Activated B cell treated with CpG ODN at 0.5 μM for 24 hours (primary cell): Measurements from ENCODE around the gene SPINT2. TPM values are rescaled to one million over a fixed set of nuclear protein-coding genes. Genes with fewer than 3 reads are reported as not detected.

Experiments
- ATAC-seq: fragments of 200-7000 bp; cut with Tn5 transposase; one replicate; pipeline ENCODE4 v1.10.0; 2021; ENCODE audit warnings: low read depth, mild to moderate bottlenecking, moderate library complexity
- CTCF ChIA-PET: fragments of 350-600 bp; sonication (Branson Sonifier 250); formaldehyde crosslinking; loops from one replicate; lab custom pipeline; 2021; ENCODE audit warnings: antibody characterized with exemption; lab: Charles Lee
- POLR2A ChIA-PET: fragments of 350-600 bp; sonication (Branson Sonifier 250); formaldehyde crosslinking; loops from one replicate; lab custom pipeline; 2021; ENCODE audit warnings: antibody characterized with exemption; lab: Charles Lee
- DNase-seq: peaks from one replicate; pipeline ENCODE4 v3.0.0; 2022
- H3K27ac Mint-ChIP-seq: one replicate; pipeline ENCODE4 v1.8.0; 2020; ENCODE audit warnings: mixed read lengths
- H3K27me3 Mint-ChIP-seq: one replicate; pipeline ENCODE4 v1.8.0; 2021; ENCODE audit warnings: mixed read lengths
- H3K36me3 Mint-ChIP-seq: one replicate; pipeline ENCODE4 v1.8.0; 2021; ENCODE audit warnings: low read depth, mixed read lengths
- H3K4me1 Mint-ChIP-seq: one replicate; pipeline ENCODE4 v1.8.0; 2021; ENCODE audit warnings: mixed read lengths
- H3K4me3 Mint-ChIP-seq: one replicate; pipeline ENCODE4 v1.8.0; 2020; ENCODE audit warnings: mild to moderate bottlenecking, mixed read lengths
- H3K9me3 Mint-ChIP-seq: one replicate; pipeline ENCODE4 v1.8.0; 2020; ENCODE audit warnings: mixed read lengths
- intact Hi-C: fragments of 100-400 bp; cut with micrococcal nuclease; formaldehyde crosslinking; loops from one replicate; pipeline ENCODE4 v1.15.1; 2024
- total RNA-seq: library from RNA; stranded (reverse); gene quantifications from 2 replicates; pipeline ENCODE4 v1.2.3, GENCODE V29; 2022
- TF ChIP-seq, protein P1 (sequence below): fragments of 200-600 bp; IDR thresholded peaks from one replicate; pipeline ENCODE4 v1.8.0; 2022; ENCODE audit warnings: antibody characterized with exemption, mild to moderate bottlenecking

SPINT2 gene
- total RNA-seq, 1 donor from 2014 or later = 73.4 TPM

DNA sequence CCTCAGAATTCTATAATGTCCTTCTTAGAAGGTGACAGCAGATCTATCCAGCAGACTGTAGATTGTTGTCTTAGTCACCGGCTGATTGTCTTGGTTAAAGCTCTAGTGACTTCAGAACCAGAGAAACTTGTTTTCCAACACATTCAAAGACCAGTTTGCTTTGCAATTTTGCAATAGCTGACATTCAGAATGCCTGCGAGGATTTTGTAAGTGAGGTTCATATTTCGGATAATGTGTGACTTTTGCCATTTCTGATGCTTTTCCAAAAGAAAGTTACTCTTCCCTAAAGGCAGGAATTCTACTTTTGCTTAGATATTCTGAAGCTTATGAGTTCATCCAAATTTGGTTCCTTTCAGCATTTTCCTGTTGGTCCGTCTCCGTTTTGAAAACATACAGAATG is 13.2 kb downstream of the SPINT2 start:
- no peak for ATAC-seq
- ChIA-PET POLR2A (no interaction called here), CTCF (no interaction called here)
- Mint-ChIP-seq H3K27me3 (no peaks in the 10 kb centered on the region), H3K4me3 (no peak overlapping the region), H3K4me1 (peaks cover 10% of the 10 kb centered on the region), H3K27ac (no peak overlapping the region), H3K9me3 (no peaks in the 10 kb centered on the region), H3K36me3 (peaks cover 16% of the 10 kb centered on the region)
- intact Hi-C loops = no loop called here
- TF ChIP-seq, protein P1, sequence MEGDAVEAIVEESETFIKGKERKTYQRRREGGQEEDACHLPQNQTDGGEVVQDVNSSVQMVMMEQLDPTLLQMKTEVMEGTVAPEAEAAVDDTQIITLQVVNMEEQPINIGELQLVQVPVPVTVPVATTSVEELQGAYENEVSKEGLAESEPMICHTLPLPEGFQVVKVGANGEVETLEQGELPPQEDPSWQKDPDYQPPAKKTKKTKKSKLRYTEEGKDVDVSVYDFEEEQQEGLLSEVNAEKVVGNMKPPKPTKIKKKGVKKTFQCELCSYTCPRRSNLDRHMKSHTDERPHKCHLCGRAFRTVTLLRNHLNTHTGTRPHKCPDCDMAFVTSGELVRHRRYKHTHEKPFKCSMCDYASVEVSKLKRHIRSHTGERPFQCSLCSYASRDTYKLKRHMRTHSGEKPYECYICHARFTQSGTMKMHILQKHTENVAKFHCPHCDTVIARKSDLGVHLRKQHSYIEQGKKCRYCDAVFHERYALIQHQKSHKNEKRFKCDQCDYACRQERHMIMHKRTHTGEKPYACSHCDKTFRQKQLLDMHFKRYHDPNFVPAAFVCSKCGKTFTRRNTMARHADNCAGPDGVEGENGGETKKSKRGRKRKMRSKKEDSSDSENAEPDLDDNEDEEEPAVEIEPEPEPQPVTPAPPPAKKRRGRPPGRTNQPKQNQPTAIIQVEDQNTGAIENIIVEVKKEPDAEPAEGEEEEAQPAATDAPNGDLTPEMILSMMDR = no peak
- DNase-seq = no peak

DNA sequence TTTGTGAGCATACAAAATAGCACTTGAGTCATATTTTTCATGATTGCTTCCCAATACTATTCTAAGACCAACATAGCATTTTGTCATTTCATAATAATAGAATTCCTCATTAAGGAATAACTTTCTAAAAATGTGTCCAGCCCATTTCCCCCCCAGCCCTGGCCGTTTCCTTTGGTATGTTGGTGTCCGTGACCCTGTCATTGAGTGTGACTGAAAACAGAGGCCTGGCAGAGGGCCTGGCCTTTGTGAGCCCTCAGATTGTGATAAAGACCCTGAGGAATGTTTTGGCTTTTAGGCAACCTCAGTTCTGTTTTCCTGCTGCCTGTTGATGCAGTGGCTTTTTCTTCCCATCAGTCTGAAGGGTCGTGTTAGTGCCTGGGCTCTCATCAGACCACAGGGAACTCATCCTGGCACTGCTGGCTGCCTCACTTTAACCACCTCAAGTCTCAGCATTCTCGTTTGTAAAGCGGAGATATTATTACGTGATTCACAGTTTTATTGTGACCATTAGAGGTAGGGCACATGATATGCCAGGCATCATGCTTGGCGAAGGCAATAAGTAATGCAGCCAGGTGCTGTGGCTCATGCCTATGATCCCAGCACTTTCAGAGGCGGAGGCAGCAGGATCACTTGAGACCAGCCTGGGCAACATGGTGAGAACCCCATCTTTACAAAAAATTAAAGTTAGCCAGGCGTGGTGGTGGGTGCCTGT is 13.8 kb downstream of the SPINT2 start:
- CTCF ChIA-PET = no interaction called here
- TF ChIP-seq, protein P1 = no peak
- no peak for ATAC-seq
- no peaks in the 10 kb centered on the region for H3K27me3 Mint-ChIP-seq
- POLR2A ChIA-PET = no interaction called here
- intact Hi-C loops = no loop called here
- H3K9me3 Mint-ChIP-seq = no peaks in the 10 kb centered on the region
- H3K4me3 Mint-ChIP-seq = no peak overlapping the region
- peaks cover 11% of the 10 kb centered on the region for H3K4me1 Mint-ChIP-seq
- no peak for DNase-seq
- H3K36me3 Mint-ChIP-seq = peaks cover 16% of the 10 kb centered on the region
- no peak overlapping the region for H3K27ac Mint-ChIP-seq

DNA sequence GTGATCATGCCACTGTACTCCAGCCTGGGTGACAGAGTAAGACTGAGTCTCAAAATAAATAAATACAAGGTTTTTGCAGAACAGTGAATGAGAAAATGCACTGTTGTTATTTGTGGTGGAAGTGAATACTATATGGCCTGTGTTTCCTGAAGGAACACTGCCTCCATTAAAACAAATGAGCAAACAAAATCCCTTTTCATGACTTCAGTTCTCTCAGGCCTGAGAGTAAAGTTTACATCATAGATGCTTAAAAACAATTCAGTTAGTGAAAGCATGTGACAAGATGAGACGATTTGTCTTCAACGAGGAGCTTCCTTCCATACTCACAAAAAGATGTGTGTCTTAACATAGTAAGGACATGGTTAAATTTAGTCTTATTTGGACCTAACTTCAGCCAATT is 14.4 kb downstream of the SPINT2 start:
- no peaks in the 10 kb centered on the region for H3K9me3 Mint-ChIP-seq
- H3K4me1 Mint-ChIP-seq = peaks cover 14% of the 10 kb centered on the region
- CTCF ChIA-PET = no interaction called here
- no peak overlapping the region for H3K27ac Mint-ChIP-seq
- TF ChIP-seq, protein P1 = no peak
- POLR2A ChIA-PET = interaction anchor here (0.6 to 1.8 kb wide), 2 partner anchors 13 to 61 kb away, joined by 3 to 5 read pairs; no protein-coding TSS in a partner anchor
- DNase-seq = no peak
- no peaks in the 10 kb centered on the region for H3K27me3 Mint-ChIP-seq
- no peak overlapping the region for H3K4me3 Mint-ChIP-seq
- ATAC-seq = no peak
- intact Hi-C loops = no loop called here
- H3K36me3 Mint-ChIP-seq = peaks cover 15% of the 10 kb centered on the region

DNA sequence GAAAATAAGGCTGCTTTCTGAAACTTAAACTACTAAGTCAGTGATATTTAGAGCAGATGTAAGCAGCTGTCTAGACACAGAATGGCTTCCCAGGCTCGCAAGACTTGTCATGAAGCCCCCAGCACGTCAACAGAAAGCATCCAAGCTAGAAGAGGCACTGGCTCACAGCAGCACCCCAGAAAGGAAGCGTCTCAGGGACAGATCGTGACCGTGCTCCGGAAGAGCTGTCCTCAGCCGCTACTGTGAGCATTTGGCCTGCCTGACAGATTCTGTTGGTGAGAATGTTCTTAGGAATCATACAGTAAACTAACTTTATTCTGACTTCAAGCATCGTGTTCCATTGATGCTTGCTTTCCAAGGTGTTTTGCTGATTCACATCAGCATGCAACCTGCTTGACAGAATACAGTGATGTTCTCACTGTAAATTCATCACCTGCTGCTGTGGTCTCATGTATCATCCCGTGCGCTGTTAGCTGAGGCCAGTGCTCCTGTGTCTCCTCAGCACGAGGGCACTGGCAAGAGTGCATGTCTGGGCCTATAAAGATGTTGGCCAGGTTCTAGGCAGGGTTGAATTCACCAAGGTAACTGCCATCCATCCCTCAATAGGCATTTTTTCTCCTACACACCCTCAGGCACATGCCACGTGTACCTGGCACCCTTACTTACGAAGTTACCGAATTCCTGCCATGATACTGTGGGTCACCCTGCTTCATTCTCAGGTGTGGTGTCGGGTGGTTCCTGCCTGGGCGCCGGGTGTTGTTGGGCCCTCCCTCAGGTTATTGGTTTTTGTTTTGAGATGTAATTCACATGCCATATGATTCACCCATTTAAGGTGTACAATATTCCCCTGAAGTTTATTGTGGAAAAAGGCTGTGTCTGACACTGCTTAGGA is 15.9 kb downstream of the SPINT2 start:
- ATAC-seq (no peak), DNase-seq (no peak)
- H3K36me3 Mint-ChIP-seq = peaks cover 16% of the 10 kb centered on the region
- ChIA-PET POLR2A (interaction anchor here (1.8 kb wide), 1 partner anchor 14 kb away, joined by 5 read pairs; no protein-coding TSS in a partner anchor), CTCF (no interaction called here)
- intact Hi-C loops = no loop called here
- no peaks in the 10 kb centered on the region for H3K27me3 Mint-ChIP-seq
- TF ChIP-seq, protein P1 = no peak
- H3K9me3 Mint-ChIP-seq = no peaks in the 10 kb centered on the region
- H3K4me3 Mint-ChIP-seq = no peak overlapping the region
- H3K27ac Mint-ChIP-seq = no peak overlapping the region
- peaks cover 26% of the 10 kb centered on the region for H3K4me1 Mint-ChIP-seq
